HG03342 (cell line): ENCODE data around the gene CCR1.

Experiments used
- ATAC-seq: cut with Tn5 transposase; IDR thresholded peaks from one replicate; pipeline ENCODE4 v1.9.1; 2021; ENCODE audit warnings: mild to moderate bottlenecking, moderate library complexity; ENCODE audit not compliant: unreplicated experiment

Gene CCR1

GRCh38 chr3:46208167-46208704 is at the start of gene CCR1:
Gene CCR1, minus strand, starts transcription at chr3:46208313. Its CDS starts 4,000 bp downstream, at chr3:46204313.
- ATAC-seq: peak; percentile 60

GRCh38 chr3:46252980-46253379 is 44.9 kb upstream of the CCR1 start:
- ATAC-seq: no peak

- no peak for ATAC-seq
Observed at GRCh38 chr3:46245146-46245545, 37.0 kb upstream of the CCR1 start.

GRCh38 chr3:46243560-46243959 is 35.4 kb upstream of the CCR1 start:
- ATAC-seq: no peak

- no peak for ATAC-seq
Observed at GRCh38 chr3:46242120-46242519, 34.0 kb upstream of the CCR1 start, which contains the start of gene CCR3. Gene CCR3, plus strand, starts transcription at chr3:46242460. Its CDS starts 22,699 bp downstream, at chr3:46265159.

- ATAC-seq: no peak
Observed at GRCh38 chr3:46239952-46240351, 31.8 kb upstream of the CCR1 start.

- no peak for ATAC-seq
Observed at GRCh38 chr3:46239301-46239938, 31.3 kb upstream of the CCR1 start.

GRCh38 chr3:46238386-46238785 is 30.3 kb upstream of the CCR1 start:
- no peak for ATAC-seq

GRCh38 chr3:46236294-46237054 is 28.4 kb upstream of the CCR1 start:
- no peak for ATAC-seq

GRCh38 chr3:46235425-46235824 is 27.3 kb upstream of the CCR1 start:
- ATAC-seq: no peak

- ATAC-seq: no peak
Observed at GRCh38 chr3:46233194-46233593, 25.1 kb upstream of the CCR1 start.

GRCh38 chr3:46231323-46231722 is 23.2 kb upstream of the CCR1 start:
- no peak for ATAC-seq

- no peak for ATAC-seq
Observed at GRCh38 chr3:46228260-46229242, 20.4 kb upstream of the CCR1 start.

GRCh38 chr3:46222435-46223161 is 14.5 kb upstream of the CCR1 start:
- no peak for ATAC-seq

GRCh38 chr3:46221938-46222337 is 13.8 kb upstream of the CCR1 start:
- no peak for ATAC-seq

GRCh38 chr3:46221391-46221790 is 13.3 kb upstream of the CCR1 start:
- ATAC-seq: no peak

- ATAC-seq: no peak
Observed at GRCh38 chr3:46218196-46218709, 10.1 kb upstream of the CCR1 start.

- no peak for ATAC-seq
Observed at GRCh38 chr3:46215810-46216414, 7.8 kb upstream of the CCR1 start.

GRCh38 chr3:46214751-46215352 is 6.7 kb upstream of the CCR1 start:
- ATAC-seq: no peak
